Stimulated activated CD4-positive, alpha-beta T cell treated with anti-CD3 and anti-CD28 coated beads, Interleukin-1b, Interleukin-23, amount 100 ng/mL, for 24 hours (primary cell): ENCODE measurements around the gene PRKAB1.
"Not testable (repeated sequence)": the region's sequence is repeated elsewhere in the genome, so short reads cannot be mapped to it uniquely, and the experiment has no call there.

Experiments
- DNase-seq, 4 experiments: peaks; one replicate each; pipeline ENCODE4 v3.0.0-alpha.2; 2020; ENCODE audit warnings: low read depth in 4 of 4, low spot score in 1 of 4

The PRKAB1 gene, protein sequence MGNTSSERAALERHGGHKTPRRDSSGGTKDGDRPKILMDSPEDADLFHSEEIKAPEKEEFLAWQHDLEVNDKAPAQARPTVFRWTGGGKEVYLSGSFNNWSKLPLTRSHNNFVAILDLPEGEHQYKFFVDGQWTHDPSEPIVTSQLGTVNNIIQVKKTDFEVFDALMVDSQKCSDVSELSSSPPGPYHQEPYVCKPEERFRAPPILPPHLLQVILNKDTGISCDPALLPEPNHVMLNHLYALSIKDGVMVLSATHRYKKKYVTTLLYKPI

DNA sequence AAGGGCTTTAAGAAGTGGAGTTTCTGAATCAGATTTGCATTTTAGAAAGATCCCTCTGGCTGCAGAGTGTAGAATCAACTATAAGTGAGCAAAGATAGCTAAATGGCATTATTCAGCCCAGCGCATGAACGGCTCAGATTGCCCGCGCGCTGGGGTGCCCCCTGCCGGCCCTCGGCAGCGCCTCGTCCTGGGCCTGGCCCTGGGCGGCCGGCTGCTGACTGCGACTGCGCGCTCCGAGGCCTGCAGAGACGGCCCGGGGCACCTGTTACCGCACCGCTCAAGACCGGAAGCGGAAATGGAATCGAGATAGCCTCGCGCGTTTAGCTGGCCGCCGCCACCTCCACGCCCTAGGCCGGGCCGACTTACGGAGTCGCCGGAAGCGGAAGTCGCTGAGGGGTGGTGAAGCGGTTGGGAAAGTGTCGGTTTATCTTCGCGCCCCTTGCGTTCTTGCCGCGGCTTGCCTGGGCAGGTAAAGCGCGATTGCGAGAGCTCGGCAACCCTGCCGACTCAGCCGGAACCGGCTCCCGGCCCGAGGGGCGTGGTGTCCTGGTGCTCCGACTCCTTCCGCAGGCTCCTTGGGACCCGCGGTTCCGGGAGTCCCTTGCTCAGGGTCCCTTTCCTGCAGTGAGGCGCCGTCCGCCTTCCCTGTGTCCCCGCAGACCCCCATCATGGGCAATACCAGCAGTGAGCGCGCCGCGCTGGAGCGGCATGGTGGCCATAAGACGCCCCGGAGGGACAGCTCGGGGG, at the start of gene PRKAB1:
TSS of gene PRKAB1 (plus strand) at position 557 of the 747 bp plus-strand sequence. CDS start at position 669, 112 bp downstream.
- peak; percentile 83 to 94 (median 92) for DNase-seq

DNA sequence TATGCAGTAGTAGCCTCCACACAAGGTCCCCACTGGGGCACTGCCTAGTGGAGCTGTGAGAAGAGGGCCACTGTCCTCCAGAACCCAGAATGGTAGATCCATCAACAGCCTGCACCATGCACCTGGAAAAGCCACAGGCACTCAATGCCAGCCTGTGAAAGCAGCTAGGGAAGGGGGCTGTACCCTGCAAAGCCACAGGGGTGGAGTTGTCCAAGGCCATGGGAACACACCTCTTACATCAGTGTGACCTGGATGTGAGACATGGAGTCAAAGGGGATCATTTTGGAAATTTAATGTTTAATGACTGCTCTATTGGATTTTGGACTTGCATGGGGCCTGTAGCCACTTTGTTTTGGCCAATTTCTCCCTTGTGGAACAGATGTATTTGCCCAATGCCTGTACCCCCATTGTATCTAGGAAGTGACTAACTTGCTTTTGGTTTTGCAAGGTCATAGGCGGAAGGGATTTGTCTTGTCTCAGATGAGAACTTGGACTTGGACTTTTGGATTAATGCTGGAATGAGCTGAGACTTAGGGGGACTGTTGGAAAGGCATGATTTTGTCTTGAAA, 49.5 kb upstream of the PRKAB1 start:
- DNase-seq, result not testable (repeated sequence)

DNA sequence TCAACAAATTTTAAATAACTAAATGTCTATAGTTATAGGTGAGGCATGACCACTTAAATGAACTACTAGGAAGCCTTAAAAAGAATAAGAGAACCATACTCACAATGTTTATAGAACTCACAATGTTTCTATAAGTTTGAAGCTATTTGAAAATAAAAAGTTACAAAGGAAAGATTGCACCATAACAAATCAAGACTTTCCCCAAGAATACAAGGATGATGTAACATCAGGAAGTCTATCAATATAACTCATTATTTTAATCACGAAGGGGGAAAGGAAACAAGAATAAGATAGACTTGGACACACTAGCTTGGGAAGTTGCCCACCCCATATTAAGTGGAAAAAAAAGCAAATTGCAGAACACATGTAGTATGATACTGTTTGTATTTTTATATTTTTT, 47.4 kb upstream of the PRKAB1 start:
- DNase-seq, result no peak

- no peak for DNase-seq
These were observed 46.1 kb upstream of the PRKAB1 start for GRCh38 chr12:119621878-119622277.

- no peak for DNase-seq
These were observed 43.0 kb upstream of the PRKAB1 start for GRCh38 chr12:119624966-119625365.

DNA sequence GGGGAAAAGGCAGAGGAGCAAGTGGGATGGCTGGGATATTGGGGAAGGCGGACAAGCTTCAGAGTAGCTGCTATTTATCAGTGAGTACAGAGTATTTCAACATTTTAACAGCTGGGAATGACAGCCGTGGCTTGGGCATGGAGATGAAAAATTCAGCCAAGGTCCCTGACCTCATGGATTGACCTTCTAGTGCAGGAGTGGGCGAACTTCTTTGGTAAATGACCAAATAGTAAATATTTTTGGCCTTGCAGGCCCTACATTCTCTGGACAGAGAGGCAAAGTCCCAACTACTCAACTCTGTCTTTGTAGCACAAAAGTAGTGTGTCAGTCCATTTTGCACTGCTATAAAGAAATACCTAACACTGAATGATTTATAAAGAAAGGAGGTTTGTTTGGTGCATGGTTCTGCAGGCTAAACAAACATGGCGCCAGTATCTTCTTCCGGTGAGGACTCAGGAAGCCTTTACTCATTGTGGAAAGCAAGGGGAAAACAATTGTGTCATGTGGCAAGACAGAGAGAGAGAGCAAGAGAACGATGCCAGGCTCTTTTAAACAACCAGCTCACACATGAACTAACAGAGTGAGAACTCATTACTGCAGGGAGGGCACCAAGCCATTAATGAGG, 40.8 kb upstream of the PRKAB1 start:
- DNase-seq, result no peak

DNA sequence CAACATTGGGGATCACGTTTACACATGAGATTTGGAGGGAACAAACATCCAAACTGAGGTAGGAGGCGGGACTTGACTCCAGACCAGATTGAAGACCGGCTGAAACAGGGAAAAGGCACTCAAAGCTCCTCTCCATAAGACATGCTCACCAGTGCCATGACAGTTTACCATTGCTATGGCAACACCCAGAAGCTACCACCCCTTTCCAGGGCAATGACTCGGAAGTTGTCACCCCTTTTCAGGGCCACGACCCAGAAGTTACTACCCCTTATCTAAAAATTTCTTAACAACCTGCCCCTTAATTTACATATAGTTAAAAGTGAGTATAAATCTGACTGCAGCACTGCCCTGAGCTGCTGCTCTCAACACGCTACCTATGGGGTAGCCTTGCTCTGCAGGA, 40.2 kb upstream of the PRKAB1 start:
- no peak for DNase-seq

GRCh38 chr12:119630223-119630780, 37.6 kb upstream of the PRKAB1 start:
- DNase-seq, result no peak

- DNase-seq, result no peak
These were observed 36.9 kb upstream of the PRKAB1 start for GRCh38 chr12:119630962-119631550.

- no peak for DNase-seq
These were observed 35.8 kb upstream of the PRKAB1 start for GRCh38 chr12:119631930-119632678.

DNA sequence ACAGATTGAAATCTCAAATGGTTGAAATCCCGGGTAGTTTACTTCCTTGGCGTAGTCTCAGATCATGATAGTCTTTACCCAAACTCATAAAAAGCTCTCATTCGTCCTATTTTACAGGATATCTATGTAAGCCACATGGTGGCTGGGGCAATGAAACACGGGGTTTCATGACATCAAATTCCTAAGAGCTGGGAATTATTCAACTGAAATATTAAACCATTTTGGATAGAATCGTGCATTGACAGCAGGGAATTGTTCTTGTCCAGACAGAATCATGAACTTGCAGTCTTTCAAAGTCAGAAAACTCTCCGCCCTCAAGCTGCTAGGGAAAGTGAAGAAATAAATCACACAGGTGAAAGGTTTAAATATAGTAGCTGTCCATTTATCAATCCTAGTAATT, 33.2 kb upstream of the PRKAB1 start:
- no peak for DNase-seq

DNA sequence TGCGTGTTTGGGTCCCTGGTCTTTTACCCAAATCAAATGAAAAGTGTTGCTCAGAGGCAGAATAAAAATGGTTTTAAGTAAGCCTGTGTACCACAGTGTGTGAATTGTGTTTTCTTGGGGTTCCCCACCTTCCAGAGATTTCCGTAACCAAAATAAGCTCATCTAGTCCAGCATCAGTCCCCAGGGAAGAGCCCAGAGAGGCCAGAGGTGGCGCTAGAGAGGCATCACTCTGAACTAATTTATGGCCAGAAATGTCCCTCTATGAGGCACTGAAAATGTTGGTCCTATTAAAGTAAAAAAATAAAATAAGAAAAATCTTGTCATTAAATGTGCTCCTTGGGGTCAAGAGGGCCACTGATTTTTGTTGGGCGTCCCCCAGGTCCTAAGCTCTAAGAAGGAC, 24.9 kb upstream of the PRKAB1 start:
- no peak for DNase-seq

- DNase-seq, result no peak
These were observed 23.0 kb upstream of the PRKAB1 start for GRCh38 chr12:119644930-119645329.

DNA sequence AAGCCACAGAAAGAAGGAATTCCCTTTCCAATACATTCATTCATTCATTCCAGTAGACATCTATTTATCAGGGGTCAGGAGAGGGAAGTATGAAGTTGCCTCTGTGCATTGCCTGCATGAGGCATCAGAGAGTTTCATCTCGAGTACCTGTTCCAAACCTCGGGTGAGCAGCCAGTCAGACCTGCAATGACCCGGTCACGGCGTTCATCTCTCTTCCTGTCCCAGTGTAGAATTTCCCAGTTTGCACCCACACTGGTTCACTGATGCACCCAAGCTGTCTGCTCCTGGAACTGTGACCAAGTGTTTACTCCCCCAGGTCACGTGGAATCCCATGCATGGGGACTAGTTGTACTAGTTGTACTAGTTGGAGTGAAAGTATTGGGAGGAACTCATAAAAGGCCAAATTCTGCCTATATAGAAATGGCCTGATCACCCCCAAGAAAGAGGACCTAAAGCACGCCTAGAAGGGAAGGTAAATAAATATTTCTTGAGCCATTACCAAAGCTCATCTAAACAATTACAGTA, 22.3 kb upstream of the PRKAB1 start:
- no peak for DNase-seq

GRCh38 chr12:119649202-119649808, 18.6 kb upstream of the PRKAB1 start:
- no peak for DNase-seq

DNA sequence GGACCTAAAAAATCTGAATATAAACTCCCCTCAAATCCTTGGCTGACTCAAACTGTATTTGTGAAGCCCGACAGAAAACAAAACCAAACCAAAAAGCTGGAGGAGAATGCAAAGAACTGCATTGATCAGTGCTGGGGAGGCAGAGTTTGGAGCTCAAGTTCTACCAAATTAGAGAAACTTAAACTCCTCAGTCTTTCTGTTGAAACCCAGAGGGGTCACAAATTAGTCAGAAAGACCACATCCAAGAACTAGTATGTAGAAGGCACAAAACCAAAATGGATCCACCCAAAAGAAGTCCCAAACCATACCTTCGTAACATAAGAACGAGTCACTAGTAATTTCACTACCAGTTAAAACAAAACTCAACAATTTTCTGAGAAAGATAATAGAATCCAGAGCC, 15.3 kb upstream of the PRKAB1 start:
- DNase-seq, result no peak

DNA sequence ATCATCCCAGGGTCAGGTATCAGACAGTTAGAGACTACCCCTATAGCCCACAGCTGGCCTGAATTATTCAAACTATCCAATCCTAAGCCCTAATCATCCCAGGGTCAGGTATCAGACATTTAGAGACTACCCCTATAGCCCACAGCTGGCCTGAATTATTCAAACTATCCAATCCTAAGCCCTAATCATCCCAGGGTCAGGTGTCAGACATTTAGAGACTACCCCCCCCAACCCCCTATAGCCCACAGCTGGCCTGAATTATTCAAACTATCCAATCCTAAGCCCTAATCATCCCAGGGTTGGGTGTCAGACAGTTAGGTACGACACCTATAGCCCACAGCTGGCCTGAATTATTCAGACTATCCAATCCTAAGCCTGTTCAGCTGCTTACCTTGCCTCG, 10.9 kb upstream of the PRKAB1 start:
- not testable (repeated sequence) for DNase-seq

DNA sequence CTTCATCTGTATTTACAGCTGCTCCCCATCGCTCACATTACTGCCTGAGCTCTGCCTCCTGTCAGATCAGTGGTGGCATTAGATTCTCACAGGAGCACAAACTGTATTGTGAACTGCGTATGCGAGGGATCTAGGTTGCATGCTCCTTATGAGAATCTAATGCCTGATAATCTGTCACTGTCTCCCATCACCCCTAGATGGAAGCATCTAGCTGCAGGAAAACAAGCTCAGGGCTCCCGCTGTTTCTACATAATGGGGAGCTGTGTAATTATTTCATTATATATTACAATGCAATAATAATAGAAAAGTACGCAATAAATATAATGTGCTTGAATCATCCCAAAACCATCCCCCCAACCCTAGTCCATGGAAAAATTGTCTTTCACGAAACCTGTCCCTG, 9.8 kb upstream of the PRKAB1 start:
- not testable (repeated sequence) for DNase-seq

DNA sequence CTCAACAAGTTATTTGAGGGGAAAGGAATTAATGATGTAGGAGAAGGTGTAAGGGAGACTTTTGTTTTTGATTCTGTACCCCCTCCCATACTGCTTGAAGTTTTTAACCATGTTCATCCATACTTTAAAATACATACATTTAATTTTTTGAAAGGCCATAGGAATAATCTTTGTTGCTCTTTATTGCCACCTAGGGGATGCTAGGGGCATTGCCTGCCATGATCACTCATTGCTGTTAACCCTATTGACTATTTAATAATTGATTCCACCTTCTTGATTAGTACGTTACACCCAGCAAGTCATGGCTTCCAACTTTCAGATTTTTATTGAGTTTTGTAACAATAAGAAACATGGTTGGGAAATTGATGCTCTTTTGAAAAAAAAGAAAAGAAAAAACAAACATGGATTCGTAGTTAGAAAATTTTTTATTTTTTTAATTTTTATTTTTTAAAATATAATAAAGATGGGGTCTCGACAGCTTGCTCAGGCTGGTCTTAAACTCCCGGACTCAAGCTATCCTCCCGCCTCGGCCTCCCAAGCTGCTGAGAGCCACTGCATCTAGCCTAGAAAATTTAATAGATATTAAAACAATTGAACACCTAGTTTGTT, 8.5 kb upstream of the PRKAB1 start:
- peak in 1 of 4 experiments; percentile 27 for DNase-seq
